Stimulated activated CD8-positive, alpha-beta memory T cell treated with anti-CD3 and anti-CD28 coated beads, Interleukin-4, amount 100 ng/mL, for 24 hours (primary cell): ENCODE results near the gene USF1.

Experiments used
- DNase-seq: peaks from one replicate; pipeline ENCODE4 v3.0.0-alpha.2; 2020; ENCODE audit warnings: low read depth

The USF1 gene, protein sequence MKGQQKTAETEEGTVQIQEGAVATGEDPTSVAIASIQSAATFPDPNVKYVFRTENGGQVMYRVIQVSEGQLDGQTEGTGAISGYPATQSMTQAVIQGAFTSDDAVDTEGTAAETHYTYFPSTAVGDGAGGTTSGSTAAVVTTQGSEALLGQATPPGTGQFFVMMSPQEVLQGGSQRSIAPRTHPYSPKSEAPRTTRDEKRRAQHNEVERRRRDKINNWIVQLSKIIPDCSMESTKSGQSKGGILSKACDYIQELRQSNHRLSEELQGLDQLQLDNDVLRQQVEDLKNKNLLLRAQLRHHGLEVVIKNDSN

DNA sequence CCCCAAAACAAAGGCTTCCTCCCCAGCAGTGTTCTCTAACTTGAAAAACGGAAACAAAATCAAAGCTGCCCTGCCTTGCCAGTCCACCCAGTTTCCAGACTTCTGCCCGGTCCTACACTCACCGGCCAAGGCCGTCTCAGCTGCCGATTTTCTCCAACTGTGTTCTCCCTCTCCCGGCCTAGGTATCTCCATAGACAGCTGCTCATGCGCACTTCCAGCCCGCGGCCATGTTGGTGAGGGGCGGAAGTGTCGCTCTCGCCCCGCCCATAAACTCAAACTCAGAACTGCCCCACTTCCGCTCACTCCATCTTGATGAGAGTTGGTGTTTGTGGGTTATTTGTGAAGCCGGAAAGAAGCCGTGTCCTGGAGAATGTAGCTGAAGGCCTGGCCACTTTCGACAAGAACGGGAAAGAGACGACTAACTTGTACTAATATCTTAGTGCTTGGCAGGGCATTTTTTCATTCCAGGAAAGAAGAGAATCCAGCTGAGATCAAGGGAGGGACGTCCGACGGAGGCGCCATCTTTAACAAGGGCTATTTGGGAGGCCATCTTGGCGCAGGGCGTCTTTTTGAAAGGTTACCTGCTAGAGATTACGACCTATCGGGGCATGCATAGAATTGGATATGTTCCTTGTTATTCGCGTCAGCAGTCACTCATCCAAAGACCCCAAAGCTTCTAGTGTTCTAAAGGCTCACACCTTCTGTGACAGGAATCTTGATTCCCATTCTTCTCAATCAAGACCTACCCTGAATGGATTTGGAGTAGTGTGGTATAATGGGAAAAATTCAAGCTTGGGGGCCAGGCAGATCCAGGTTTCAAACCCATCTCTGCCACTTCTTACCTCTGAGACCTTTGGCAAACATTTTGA lies at the start of gene USF1:
Gene USF1, minus strand, starts transcription at position 242 of the 869 bp plus-strand sequence. CDS start 2,702 bp downstream, outside the sequence.
- DNase-seq = peak; percentile 81

DNA sequence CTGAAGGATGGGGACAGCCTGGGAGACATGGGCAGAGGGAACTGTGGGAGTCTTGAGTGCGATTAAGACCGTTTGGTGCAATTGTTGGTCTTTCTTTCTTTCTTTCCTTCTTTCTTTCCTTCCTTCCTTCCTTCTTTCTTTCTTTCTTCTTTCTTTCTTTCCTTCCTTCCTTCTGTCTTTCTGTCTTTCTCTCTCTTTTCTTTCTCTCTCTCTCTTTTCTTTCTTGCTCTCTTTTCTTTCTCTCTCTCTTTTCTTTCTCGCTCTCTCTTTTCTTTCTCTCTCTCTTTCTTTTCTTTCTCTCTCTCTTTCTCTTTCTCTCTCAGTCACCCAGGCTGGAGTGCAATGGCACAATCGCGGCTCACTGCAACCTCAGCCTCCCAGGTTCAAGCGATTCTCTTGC lies 49.5 kb upstream of the USF1 start:
- DNase-seq = no peak

DNA sequence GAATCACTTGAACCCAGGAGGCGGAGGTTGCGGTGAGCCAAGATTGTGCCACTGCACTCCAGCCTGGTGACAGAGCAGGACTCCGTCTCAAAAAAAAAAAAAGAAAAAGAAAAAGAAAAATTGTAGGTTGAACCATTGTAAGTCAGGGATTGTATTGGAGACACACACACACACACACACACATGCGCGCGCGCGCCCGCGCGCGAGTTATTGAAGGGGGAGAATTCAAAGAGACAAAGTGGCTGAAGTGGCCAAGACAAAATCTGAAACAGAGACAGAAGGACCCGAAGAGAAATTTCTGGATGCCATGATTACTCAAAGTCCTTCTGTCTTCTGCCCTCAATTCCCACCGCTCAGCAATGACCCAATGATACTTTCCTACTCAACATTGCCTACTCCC lies 48.7 kb upstream of the USF1 start:
- DNase-seq = no peak

DNA sequence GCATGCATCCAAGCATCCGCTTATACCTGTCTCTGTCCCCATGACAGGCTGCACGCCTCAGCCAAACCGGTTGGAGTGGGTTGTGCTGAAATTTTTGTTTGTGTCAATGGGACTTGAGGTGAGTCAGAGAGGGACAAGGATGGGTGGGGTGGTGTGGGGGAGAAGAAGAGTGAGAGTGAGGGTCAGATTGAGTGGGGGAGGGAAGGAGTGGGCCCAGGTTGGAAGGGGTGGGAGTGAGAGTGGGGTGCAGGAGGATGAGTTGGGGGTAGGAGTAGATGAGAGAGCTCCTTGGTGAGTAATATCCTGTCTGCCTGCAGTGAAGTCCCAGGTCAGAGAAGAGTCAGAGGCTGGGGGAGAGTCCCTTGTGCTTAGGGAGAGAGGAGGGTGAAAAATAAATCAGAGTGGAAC lies 46.8 kb upstream of the USF1 start:
- DNase-seq = no peak

DNA sequence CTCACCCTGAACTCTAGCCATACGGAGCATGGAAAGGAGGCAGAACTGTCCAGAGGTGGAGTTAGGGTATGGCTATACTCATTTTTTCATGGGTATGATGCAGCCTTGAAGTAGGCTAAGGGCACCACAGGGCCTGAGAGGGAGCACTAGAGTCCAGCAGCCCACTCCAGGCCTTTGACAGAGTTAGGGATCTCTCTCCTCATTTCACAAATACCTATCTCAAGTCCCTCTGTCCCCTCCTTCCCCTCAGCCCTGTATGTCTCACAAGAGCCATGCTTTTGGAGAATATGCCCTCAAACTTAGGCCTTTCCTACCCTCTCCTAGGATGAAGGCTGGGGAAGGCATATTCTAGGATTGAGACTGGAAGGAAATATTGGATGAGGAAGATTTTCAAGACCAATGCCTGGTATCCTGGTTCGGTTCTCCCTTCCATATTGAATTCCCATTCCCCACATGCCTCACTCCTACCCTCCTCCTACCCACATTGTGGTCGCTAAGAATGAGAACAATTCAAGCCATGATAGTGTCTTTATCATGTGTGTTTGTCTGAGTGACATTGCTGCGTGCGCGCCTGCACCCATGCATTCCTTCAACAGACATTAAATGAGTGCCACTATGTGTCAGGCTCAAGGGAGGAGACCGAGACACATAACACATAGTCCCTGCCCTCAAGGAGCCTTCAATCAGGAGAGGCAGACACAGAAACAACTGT lies 46.2 kb upstream of the USF1 start:
- DNase-seq = no peak

DNA sequence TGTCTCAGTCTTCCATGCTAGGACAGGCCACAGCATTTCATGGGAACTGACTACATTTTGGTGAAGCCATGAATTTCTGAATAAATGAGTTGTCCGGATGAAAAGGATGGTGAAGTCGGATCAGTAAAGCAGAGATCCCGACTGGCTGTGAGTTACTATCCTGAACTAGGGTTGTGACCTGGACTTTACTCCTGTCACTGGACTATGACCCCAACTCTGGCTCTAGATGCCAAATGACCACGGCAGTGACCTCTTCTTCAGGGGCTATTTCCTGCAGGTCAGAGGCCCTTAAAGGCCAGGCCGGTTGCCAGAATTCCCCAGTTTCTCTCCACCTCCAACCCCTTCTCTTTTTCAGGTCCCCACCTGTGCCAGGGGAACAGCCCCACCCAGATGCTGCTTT lies 45.3 kb upstream of the USF1 start:
- DNase-seq = no peak

DNA sequence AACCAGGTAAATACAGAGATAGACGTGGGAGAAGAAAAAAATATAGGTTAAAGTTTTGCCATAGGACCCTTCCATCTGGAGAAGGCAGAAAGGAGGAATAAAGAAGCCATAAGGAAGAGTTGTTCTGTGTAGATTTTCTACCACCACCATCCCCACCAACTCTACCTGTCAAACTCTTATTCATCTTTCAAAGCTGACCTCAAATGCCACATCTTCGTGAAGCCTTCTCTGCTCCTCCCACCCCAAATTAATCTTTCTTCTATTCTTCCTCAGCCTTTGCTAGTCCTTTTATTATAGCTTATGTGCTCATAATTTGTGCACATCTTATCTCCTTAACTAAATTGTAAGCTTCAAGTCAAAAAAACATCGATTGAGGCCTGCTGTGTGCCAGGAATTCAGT lies 44.8 kb upstream of the USF1 start:
- no peak for DNase-seq

DNA sequence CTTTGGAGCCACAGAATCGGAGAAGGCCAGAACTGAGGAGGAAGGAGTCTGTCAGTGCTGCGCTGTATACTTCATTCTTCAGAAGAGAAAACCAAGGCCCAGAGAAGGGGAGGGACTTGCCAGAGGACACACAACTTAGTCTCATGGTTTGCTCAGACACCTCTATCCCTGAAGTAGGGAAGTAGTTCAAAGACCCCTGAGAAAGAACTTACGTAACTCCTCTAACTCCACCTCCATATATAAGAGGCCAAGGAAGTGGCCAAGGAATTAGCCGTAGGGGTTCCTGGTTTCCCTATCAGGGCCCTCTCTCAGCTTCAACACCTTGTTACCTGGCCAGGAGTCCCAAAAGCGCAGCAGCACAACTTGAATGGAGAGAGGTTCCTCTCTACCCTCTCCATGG lies 44.2 kb upstream of the USF1 start:
- DNase-seq = no peak

DNA sequence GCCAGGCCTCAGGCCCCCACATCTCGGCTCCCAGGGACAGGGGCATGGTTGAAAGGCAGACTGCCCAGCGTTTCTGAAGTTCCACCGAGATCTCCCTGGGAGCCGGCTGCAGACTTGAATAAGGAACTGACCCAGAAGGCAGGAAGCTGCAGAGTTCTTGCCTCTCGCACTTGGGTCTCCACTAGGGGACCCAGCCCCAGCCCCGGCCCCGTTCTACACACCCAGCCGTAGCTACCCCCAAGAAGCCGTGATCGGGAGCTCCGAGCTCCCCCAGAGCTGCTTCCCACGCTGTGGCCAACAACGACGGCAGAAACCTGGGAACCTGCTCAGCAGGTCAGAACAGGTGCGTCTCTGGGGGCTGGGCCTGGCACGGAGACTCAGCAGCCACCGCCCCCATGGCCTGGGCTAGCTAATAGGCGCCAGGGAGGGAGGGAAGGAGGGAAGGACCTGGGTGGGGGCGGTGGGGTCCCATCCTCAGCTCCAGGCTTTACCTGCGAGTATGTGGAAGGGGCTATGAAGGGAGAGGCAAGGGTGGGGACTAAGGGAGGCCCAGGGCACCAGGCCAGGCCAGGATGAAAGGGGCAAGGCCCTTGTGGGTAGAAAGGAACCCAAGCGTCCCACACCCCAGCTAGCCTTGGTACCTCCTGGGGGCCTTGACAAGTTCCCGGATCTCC lies 43.6 kb upstream of the USF1 start, which contains the start of gene NECTIN4:
Gene NECTIN4, minus strand, starts transcription at position 308 of the 674 bp plus-strand sequence. Its CDS starts 262 bp downstream, at position 46.
- DNase-seq = no peak

DNA sequence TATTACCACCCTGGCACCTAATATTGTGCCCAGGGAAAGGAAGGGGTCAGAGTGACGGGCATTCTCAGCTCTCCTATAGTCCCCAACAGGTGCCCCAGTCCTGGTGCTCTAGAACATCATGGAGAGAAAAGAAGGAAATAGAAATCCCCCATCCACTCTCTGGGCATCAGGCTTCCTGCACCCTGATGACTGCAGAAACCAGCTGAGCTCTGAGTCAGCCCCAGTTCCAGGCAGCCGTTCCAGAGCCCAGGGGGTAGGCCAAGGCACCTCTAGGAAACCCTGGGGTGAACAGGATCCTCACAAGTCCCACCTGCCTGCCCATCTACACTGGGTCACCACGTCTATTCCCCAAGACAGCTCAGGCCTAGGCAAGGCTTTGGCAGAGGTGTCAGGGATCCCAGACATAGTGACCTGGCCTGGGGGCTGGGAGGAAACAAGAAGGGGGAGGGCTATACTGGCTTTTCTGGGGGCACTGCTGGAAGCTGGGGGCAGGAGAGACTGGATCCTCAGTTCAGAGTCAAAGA lies 42.9 kb upstream of the USF1 start:
- no peak for DNase-seq

DNA sequence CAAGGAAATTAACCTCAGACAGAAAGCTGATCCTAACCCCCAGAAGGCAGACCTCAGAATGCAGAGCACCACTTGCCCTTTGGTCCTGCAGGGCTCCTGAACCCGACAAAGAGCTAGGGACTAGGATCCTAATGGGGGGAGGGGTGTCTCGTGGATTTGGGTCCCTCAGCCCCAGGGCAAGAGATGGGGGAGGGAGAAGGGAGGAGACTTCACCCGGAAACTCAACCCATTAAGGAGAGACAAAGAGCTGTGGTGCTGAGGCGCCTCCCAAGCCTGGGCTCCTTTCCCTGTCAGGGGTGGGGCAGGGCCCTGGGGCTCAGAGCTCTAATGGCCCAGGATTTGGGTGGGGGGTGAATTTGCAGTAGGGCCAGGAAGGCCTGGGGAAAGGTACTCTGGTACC lies 40.7 kb upstream of the USF1 start:
- no peak for DNase-seq

DNA sequence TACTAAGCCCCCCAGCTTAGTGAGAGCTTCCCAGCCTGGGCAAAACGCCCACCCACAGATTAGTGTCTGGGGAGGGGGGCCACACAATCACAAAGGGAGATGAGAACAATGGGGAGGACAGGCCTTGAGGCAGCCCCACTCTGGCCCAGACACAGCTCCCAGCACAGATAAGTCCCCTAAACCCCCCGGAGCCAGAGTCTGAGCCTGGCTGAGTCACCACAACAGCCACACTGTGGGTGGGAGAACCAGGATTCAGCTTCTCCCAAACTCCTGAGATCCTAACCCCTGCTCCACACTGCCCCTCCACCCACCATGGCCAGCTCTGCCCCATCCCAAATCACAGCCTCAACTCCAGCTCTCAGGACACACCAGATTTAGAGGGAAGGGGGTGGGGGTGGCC lies 39.4 kb upstream of the USF1 start:
- no peak for DNase-seq

DNA sequence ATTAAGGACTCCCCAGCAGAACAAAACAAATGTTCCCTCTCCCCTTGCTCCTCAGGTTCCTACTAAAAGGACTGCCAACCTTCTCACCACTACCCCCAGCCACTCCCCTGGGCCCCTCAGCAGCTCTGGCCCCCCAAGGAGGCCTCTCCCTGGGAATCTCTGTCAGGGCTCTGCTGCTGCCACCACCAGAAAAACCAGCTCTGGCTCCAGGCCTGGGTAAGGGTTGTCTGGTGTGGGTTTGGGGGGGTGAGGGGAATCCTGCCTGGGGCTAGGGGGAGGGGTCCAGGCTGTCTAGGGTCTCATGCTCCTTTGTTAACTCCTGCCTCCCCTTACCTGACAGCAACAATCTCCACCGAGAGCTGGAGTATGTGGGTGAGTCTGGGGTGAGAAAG lies 38.8 kb upstream of the USF1 start:
- DNase-seq = no peak

DNA sequence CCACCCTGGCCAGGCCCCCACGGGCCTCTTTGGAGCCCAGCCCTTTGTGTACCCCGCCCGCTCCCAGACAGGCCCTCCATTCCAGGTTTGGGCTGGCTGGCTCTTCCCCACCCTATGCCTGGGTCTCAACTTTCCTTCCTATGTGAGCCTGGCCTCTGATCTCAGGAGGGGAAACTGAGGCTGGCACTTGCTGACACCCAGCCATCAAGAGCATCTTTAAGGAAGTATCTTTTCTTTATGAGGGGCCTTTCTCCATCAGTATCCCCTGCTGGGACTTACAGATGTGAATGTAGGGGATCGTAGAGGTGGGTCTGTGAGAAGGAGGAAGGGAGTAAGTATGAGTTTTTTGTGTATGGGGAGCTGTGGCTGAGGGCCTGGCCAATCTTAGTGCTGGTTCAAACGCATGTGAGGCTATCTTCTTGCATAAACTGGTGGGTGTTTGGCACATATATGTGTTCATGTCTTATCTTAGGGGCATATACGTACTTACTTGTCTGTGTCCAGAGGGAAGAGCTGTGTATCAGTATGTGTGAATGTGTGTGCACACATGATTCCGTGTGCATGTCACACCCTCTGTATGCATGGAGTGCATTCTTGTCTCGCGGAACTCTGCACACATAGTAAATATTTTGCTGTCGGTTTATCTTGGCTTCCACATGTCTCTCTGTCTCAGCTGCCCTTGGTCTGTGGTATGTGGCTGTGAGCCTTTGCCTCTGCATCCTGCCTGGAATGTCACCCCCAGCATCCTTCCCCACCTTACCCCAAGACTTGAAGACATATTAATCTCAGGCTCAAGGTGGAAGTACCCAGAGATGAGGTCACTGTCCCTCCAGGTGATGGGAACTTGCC lies 38.2 kb upstream of the USF1 start:
- DNase-seq = no peak

DNA sequence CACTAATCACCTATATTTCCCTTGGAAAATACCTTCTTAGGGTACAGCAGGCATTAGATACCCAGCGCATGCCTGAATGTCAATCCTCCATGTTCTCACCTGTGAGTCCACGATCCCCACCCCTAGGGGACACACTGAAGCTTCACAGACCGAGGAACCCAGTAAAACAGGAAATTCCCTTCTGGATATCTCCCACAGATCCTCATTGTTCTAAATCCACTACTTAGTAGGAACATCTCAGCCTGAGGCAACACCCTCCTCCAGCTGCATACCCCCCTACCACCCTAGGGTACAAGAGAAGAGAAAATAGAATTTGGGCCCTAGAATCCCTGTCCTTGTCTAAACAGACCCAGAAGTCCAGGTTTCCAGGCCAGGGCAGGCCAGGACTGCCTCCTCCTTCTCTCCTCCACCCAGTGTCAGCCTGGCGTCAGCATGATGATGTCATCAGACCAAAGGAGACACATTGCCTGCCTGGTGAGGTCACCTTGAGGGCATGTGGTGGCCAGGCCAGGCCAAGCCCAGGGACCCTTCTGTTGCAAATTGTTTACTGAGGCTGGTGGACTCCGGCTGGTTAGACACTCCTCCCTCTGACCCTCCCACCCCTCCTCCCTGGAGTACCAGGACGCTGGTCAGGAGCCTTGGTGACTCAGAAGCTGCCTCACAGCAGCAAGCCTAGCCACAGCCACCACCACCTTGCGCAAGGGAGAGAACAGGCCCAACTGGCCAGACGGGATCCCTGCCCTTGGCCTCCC lies 37.4 kb upstream of the USF1 start:
- no peak for DNase-seq

DNA sequence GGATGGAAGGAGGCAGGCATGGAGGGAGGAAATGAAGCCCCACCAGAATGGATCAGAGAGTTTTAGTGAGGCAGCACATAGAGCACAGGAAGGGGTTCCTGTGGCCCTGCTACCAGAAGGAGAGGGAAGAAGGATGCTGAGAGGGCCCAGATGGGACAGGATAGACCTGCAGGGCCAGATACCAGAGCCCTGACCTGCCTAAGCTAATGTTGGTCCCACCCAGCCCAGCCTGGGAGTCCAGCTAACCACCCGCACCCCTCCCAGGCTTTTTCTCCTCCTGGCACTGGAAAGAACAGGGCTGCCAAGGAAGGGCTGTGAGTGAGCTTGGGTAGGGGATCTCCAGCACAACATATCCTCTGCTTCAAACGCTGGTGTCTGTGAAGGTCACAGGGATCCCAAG lies 36.7 kb upstream of the USF1 start:
- no peak for DNase-seq

DNA sequence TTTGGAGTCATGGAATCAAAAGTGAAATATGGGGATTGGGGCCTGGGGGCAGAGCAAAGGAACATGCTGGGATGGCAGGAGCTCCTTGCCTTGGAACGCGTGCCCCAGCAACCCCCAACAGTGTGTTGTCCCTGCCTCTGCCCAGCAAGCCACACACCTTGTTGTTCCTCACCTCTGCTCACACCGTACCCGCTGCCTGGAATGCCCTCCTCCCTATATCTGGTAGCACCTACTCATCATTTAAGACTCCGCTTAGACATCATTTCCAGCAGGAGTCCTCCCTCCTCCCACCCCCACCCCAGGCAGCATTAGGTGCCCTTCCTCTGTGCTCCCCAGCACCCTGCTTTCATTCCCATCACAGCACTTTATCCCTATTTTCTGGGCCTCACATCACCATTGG lies 35.7 kb upstream of the USF1 start:
- no peak for DNase-seq

DNA sequence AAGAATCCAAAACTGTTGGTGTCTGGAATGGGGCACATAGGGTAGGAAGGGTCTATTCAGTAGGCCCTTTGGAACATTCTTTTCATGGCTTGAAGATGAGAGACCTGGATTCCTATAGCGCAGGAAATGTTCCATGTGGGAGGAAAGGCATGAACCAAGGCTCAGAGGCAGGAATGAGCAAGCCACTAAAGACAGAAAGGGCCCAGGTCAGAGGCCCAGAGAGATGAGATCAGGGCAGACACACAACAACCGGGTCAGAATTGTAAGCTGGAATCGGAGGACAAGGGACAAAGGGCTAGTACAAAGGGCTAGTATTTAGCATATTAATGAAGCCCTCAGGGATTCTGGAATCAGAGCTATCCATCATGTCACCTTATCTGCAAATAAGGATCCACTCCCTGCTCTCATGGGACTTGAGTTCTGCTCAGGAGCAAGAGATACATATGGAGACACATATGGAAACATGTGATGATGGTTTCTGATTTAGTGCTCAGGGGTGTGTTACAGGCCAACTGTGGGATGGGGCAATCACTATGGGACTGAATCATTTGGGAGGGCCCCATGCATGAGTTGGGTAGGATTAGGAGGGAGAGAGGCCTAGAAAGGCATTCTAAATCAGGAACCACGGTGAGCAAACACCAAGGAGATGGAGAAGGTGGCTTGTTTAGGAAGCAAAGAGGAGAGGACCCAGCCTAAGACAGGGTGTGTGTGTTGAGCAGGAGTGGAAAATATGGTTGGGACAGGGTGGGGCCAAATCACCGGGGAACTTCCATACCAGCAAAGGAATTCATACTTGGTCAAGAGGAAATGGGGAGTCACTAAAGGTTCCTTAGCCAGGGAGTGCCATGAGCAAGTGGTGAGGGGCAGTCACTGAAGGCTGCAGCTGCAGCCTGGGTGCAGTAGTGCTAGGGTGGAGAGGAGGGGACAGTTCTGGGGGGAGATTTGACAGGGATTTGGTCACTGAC lies 34.9 kb upstream of the USF1 start:
- DNase-seq = no peak
